Measurements from ENCODE around the gene PROX1.

Gene PROX1

DNA sequence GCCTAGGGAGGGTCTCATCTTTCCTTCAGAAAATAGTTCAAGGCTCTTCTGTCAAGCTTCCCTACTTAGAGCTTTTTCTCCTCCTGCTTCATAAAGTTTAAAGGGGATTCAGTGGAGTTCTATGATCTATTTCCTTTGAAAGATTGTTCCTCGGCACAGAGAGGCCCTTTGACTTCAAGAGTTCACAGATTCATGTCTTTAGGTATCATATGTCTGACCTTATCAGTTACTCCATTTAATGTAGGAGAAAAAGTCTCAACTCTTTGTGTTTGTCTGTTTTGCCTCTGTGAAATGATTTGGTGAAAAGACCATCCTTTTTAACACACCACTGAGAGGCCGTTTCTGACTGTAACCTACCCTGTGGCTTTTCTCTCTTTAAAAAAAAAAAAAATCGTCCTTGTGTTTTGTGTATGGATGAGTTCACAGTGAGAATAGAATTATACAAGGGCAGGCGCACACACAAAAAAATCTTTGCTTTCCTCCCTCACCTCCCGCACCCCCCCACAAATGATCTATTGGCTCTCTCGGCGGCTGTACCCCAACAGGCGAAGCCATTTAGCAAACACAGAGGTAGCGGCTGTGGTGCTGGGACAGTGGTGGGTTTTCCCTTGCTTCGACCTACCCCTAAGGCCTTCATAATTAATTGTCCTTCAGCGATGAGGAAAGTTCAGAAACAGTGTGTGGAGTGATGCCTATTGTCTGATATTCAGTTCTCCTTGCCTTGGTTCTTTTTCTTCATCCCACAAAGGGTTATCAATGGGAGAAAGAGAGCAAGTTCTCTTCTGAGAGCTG lies 29.6 kb downstream of the PROX1 start:
- no peak overlapping the region for H3K18ac ChIP-seq (ENCODE audit: low read length)
- H2AK5ac ChIP-seq (ENCODE audit: low read length): no peak overlapping the region
- no peak overlapping the region for H3K4me3 ChIP-seq (ENCODE audit: low read depth, low read length)
- H3K27me3 ChIP-seq (ENCODE audit: insufficient read depth, low read length): no peaks in the 10 kb centered on the region
- H3K27ac ChIP-seq (ENCODE audit: low read depth, low read length): no peak overlapping the region
- H3K9ac ChIP-seq (ENCODE audit: low read length): no peak overlapping the region
- H4K12ac ChIP-seq (ENCODE audit: low read depth, low read length): no peak overlapping the region
- H2BK12ac ChIP-seq (ENCODE audit: low read length): no peak overlapping the region
- no peak overlapping the region for H2BK120ac ChIP-seq (ENCODE audit: insufficient read depth, low read length, poor library complexity)
- H3K79me2 ChIP-seq (ENCODE audit: control insufficient read depth, insufficient read depth, low read length, poor library complexity): no peaks in the 10 kb centered on the region
- no peak overlapping the region for H3K4ac ChIP-seq (ENCODE audit: low read depth, low read length)
- no peaks in the 10 kb centered on the region for H3K79me1 ChIP-seq (ENCODE audit: low read length)
- peaks cover 1% of the 10 kb centered on the region for H3K9me3 ChIP-seq (ENCODE audit: insufficient read depth, low read depth, low read length)
- H3K4me2 ChIP-seq (ENCODE audit: low read length): no peak overlapping the region
- H4K91ac ChIP-seq (ENCODE audit: low read depth, low read length): no peak overlapping the region
- H2BK5ac ChIP-seq (ENCODE audit: low read depth, low read length, poor library complexity): no peak overlapping the region
- no peak overlapping the region for H4K8ac ChIP-seq (ENCODE audit: low read depth, low read length)
- no peak overlapping the region for H2AFZ ChIP-seq (ENCODE audit: insufficient read depth, low read length, poor library complexity)
- no peaks in the 10 kb centered on the region for H3K4me1 ChIP-seq (ENCODE audit: control insufficient read depth in 1 of 2, insufficient read depth in 2 of 2, low read length in 2 of 2)
- no peak overlapping the region for H3K23ac ChIP-seq (ENCODE audit: low read length)
- no peak overlapping the region for H3K14ac ChIP-seq (ENCODE audit: low read length)
- DNase-seq: no peak
- WGBS (ENCODE audit: extremely low coverage, insufficient coverage, insufficient read length): no CpG with 5 or more reads among the region's 11 CpGs
- H3K36me3 ChIP-seq (ENCODE audit: control insufficient read depth in 1 of 2, insufficient read depth in 2 of 2, low read length in 2 of 2): peaks cover 1 to 8% of the 10 kb centered on the region in 2 experiments

DNA sequence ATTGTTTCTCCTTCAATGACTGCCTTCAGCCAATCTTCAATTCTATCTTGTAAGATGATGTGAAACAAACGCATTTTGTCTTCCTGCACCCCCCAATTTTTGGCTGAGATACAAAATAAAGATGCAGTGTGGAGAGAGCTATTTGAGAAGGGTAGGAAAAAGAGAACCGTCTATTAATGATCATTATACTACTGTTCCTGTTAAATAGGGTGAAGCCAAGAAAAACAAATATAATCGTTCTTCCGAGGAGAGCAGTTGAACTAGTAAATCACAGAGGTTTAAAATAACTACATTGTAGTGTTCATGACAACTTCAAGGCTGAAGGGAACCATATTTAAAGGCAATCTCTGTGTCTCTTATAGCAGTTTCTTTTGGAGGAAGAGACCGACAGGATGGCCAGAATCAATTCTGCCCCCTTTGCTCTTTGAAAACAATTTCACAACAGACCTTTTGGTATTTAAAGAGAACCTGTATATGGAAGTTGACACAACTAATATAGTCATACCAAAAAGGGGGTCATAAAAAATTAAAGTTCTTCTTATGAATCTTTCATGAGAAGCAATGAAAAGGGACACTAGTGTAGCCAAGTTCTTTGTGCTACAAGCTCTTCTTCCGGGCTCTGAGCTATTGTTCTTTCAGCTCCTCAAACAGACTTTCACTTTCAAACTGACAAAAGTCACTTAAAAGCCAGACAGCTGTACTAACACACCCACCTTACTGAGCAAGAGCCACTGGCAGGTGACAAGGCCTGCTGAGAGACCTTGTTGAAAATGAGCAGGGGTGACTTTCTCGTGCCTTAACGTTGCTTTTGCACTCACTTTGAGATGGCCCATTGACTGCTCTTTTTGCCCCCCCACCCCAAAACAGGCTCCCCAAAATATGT lies 30.9 kb downstream of the PROX1 start:
- Histone ChIP-seq H3K4me2 (ENCODE audit: low read length) (no peak overlapping the region), H3K4ac (ENCODE audit: low read depth, low read length) (no peak overlapping the region), H3K79me2 (ENCODE audit: control insufficient read depth, insufficient read depth, low read length, poor library complexity) (no peaks in the 10 kb centered on the region), H2AFZ (ENCODE audit: insufficient read depth, low read length, poor library complexity) (no peak overlapping the region), H4K12ac (ENCODE audit: low read depth, low read length) (no peak overlapping the region), H2BK120ac (ENCODE audit: insufficient read depth, low read length, poor library complexity) (no peak overlapping the region), H3K27ac (ENCODE audit: low read depth, low read length) (no peak overlapping the region), H4K8ac (ENCODE audit: low read depth, low read length) (no peak overlapping the region), H3K9me3 (ENCODE audit: insufficient read depth, low read depth, low read length) (peaks cover 1% of the 10 kb centered on the region), H3K18ac (ENCODE audit: low read length) (no peak overlapping the region), H4K91ac (ENCODE audit: low read depth, low read length) (no peak overlapping the region), H3K36me3 (ENCODE audit: control insufficient read depth in 1 of 2, insufficient read depth in 2 of 2, low read length in 2 of 2) (peaks cover 1 to 6% of the 10 kb centered on the region in 2 experiments), H2BK12ac (ENCODE audit: low read length) (no peak overlapping the region), H2AK5ac (ENCODE audit: low read length) (no peak overlapping the region), H3K4me1 (ENCODE audit: control insufficient read depth in 1 of 2, insufficient read depth in 2 of 2, low read length in 2 of 2) (no peaks in the 10 kb centered on the region), H3K27me3 (ENCODE audit: insufficient read depth, low read length) (no peaks in the 10 kb centered on the region), H2BK5ac (ENCODE audit: low read depth, low read length, poor library complexity) (no peak overlapping the region), H3K23ac (ENCODE audit: low read length) (no peak overlapping the region), H3K4me3 (ENCODE audit: low read depth, low read length) (no peak overlapping the region), H3K14ac (ENCODE audit: low read length) (no peak overlapping the region), H3K79me1 (ENCODE audit: low read length) (no peaks in the 10 kb centered on the region), H3K9ac (ENCODE audit: low read length) (no peak overlapping the region)
- no CpG with 5 or more reads among the region's 8 CpGs for WGBS (ENCODE audit: extremely low coverage, insufficient coverage, insufficient read length)
- DNase-seq: no peak

DNA sequence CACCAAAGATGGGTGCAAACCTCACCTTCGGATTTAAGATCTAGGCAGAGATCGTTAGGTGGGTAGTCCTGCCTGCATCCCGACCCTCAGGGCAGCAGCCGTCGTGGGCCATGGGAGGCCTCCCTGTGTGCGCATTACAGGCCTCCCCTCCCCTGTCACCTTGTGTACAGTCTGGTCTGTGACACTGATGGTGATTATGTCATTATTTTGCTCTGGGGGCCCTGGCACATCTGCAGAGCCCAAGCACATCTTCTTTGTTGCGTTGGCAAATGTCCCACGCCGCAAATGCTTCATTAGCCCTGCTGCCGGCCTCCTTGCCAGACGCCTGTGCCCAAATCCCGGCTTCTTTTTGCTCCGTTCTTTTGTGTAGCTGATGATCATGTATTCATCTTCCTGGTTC lies 31.7 kb downstream of the PROX1 start:
- no peak overlapping the region for H3K23ac ChIP-seq (ENCODE audit: low read length)
- H4K8ac ChIP-seq (ENCODE audit: low read depth, low read length): no peak overlapping the region
- no peak overlapping the region for H3K9ac ChIP-seq (ENCODE audit: low read length)
- no CpG with 5 or more reads among the region's 13 CpGs for WGBS (ENCODE audit: extremely low coverage, insufficient coverage, insufficient read length)
- no peak overlapping the region for H2BK12ac ChIP-seq (ENCODE audit: low read length)
- no peak overlapping the region for H3K18ac ChIP-seq (ENCODE audit: low read length)
- H3K36me3 ChIP-seq (ENCODE audit: control insufficient read depth in 1 of 2, insufficient read depth in 2 of 2, low read length in 2 of 2): peaks cover 1 to 2% of the 10 kb centered on the region in 2 experiments
- no peak overlapping the region for H3K4me2 ChIP-seq (ENCODE audit: low read length)
- no peak overlapping the region for H2AFZ ChIP-seq (ENCODE audit: insufficient read depth, low read length, poor library complexity)
- no peaks in the 10 kb centered on the region for H3K4me1 ChIP-seq (ENCODE audit: control insufficient read depth in 1 of 2, insufficient read depth in 2 of 2, low read length in 2 of 2)
- no peak overlapping the region for H4K91ac ChIP-seq (ENCODE audit: low read depth, low read length)
- H3K79me2 ChIP-seq (ENCODE audit: control insufficient read depth, insufficient read depth, low read length, poor library complexity): no peaks in the 10 kb centered on the region
- no peak overlapping the region for H3K14ac ChIP-seq (ENCODE audit: low read length)
- H3K4ac ChIP-seq (ENCODE audit: low read depth, low read length): no peak overlapping the region
- no peaks in the 10 kb centered on the region for H3K27me3 ChIP-seq (ENCODE audit: insufficient read depth, low read length)
- H4K12ac ChIP-seq (ENCODE audit: low read depth, low read length): no peak overlapping the region
- no peak overlapping the region for H2AK5ac ChIP-seq (ENCODE audit: low read length)
- no peak overlapping the region for H2BK120ac ChIP-seq (ENCODE audit: insufficient read depth, low read length, poor library complexity)
- no peak overlapping the region for H2BK5ac ChIP-seq (ENCODE audit: low read depth, low read length, poor library complexity)
- no peak overlapping the region for H3K27ac ChIP-seq (ENCODE audit: low read depth, low read length)
- no peaks in the 10 kb centered on the region for H3K79me1 ChIP-seq (ENCODE audit: low read length)
- no peak for DNase-seq
- H3K9me3 ChIP-seq (ENCODE audit: insufficient read depth, low read depth, low read length): peaks cover 1% of the 10 kb centered on the region
- no peak overlapping the region for H3K4me3 ChIP-seq (ENCODE audit: low read depth, low read length)

DNA sequence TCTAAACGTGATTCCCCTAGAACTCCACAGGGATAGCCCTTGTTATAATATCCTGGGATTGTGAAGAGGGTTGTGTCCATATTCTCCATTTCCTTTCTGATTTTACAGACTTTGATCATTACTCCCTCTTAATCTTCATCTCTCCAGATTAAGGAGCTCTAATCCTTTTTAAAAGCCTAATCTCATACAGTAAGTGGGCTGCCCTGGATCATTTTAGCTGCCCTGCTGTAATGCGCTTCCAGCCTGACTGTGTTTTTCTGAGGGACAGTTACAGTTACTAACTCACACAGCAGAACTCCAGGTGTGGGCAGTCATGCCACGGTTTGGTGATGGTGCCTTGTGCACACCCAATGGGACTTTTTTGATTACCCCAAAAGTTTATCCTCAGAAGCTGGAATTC lies 33.5 kb downstream of the PROX1 start:
- H2BK5ac ChIP-seq (ENCODE audit: low read depth, low read length, poor library complexity): no peak overlapping the region
- no peak overlapping the region for H2BK12ac ChIP-seq (ENCODE audit: low read length)
- no peak overlapping the region for H4K91ac ChIP-seq (ENCODE audit: low read depth, low read length)
- H2AK5ac ChIP-seq (ENCODE audit: low read length): no peak overlapping the region
- H4K8ac ChIP-seq (ENCODE audit: low read depth, low read length): no peak overlapping the region
- no peak for DNase-seq
- H2AFZ ChIP-seq (ENCODE audit: insufficient read depth, low read length, poor library complexity): no peak overlapping the region
- H3K36me3 ChIP-seq (ENCODE audit: control insufficient read depth in 1 of 2, insufficient read depth in 2 of 2, low read length in 2 of 2): peaks cover 0 to 1% of the 10 kb centered on the region in 2 experiments
- H3K79me1 ChIP-seq (ENCODE audit: low read length): no peaks in the 10 kb centered on the region
- no peaks in the 10 kb centered on the region for H3K4me1 ChIP-seq (ENCODE audit: control insufficient read depth in 1 of 2, insufficient read depth in 2 of 2, low read length in 2 of 2)
- no peak overlapping the region for H3K9ac ChIP-seq (ENCODE audit: low read length)
- H3K79me2 ChIP-seq (ENCODE audit: control insufficient read depth, insufficient read depth, low read length, poor library complexity): no peaks in the 10 kb centered on the region
- no CpG with 5 or more reads among the region's 3 CpGs for WGBS (ENCODE audit: extremely low coverage, insufficient coverage, insufficient read length)
- no peak overlapping the region for H3K23ac ChIP-seq (ENCODE audit: low read length)
- no peak overlapping the region for H3K4ac ChIP-seq (ENCODE audit: low read depth, low read length)
- no peak overlapping the region for H3K4me2 ChIP-seq (ENCODE audit: low read length)
- H2BK120ac ChIP-seq (ENCODE audit: insufficient read depth, low read length, poor library complexity): no peak overlapping the region
- no peak overlapping the region for H3K14ac ChIP-seq (ENCODE audit: low read length)
- H3K4me3 ChIP-seq (ENCODE audit: low read depth, low read length): no peak overlapping the region
- no peak overlapping the region for H4K12ac ChIP-seq (ENCODE audit: low read depth, low read length)
- peaks cover 1% of the 10 kb centered on the region for H3K9me3 ChIP-seq (ENCODE audit: insufficient read depth, low read depth, low read length)
- H3K27ac ChIP-seq (ENCODE audit: low read depth, low read length): no peak overlapping the region
- H3K27me3 ChIP-seq (ENCODE audit: insufficient read depth, low read length): no peaks in the 10 kb centered on the region
- H3K18ac ChIP-seq (ENCODE audit: low read length): no peak overlapping the region

Measured in trophoblast cell (in vitro differentiated cells and primary cell).